HG03457 (cell line): ENCODE results near the gene CREBRF.
"Not testable (repeated sequence)": the region's sequence is repeated elsewhere in the genome, so short reads cannot be mapped to it uniquely, and the experiment has no call there.

Experiments
- ATAC-seq: cut with Tn5 transposase; IDR thresholded peaks from one replicate; pipeline ENCODE4 v1.9.1; 2021; ENCODE audit warnings: moderate number of reproducible peaks; ENCODE audit not compliant: unreplicated experiment

CREBRF gene

GRCh38 chr5:173076471-173076870 is 20.3 kb downstream of the CREBRF start:
- ATAC-seq: not testable (repeated sequence)

GRCh38 chr5:173078878-173079277 is 22.7 kb downstream of the CREBRF start:
- ATAC-seq: no peak

GRCh38 chr5:173089581-173089980 is 33.4 kb downstream of the CREBRF start:
- no peak for ATAC-seq

DNA sequence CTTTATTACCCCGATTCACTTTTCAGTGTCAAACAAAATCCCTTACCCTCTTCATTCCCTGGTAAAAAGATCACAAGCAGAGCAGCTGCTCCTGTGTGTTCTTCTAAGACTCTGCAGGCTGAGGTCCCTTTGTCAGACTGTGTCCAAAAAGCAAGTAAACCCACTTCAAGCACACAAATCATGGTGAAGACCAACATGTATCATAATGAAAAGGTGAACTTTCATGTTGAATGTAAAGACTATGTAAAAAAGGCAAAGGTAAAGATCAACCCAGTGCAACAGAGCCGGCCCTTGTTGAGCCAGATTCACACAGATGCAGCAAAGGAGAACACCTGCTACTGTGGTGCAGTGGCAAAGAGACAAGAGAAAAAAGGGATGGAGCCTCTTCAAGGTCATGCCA is 34.5 kb downstream of the CREBRF start:
- no peak for ATAC-seq

DNA sequence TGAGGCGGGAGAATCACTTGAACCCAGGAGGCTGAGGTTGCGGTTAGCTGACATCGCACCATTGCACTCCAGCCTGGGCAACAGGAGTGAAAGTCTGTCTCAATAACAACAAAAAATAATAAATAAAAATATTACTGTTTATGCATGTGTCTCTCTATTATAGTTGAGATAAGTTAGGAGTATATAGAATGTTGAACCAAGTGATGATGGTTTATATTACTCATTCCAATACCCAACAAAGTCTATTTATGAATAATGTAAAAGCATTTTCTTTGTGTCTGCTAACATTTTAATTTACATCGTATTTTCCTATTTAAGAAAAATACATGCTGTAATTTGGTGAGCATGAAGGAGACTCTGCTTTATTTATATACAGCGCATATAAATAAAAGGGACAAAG is 35.8 kb downstream of the CREBRF start:
- ATAC-seq: no peak

DNA sequence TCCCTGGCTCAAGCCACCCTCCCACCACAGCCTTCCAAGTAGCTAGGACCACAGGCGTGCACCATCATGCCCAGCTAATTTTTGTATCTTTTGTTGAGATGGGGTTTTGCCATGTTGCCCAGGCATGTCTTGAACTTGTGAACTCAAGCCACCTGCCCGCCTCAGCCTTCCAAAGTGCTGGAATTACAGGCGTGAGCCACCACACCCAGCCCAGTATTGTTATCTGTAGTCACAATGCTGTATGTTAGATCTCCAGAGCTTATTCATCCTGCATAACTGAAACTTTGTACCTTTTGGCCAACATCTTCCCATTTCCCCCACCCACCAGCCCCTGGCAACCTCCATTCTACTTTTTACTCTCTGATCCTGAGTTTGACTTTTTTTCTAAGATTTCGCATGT is 37.5 kb downstream of the CREBRF start:
- no peak for ATAC-seq

- no peak for ATAC-seq
These were observed 38.0 kb downstream of the CREBRF start for GRCh38 chr5:173094012-173094661.

DNA sequence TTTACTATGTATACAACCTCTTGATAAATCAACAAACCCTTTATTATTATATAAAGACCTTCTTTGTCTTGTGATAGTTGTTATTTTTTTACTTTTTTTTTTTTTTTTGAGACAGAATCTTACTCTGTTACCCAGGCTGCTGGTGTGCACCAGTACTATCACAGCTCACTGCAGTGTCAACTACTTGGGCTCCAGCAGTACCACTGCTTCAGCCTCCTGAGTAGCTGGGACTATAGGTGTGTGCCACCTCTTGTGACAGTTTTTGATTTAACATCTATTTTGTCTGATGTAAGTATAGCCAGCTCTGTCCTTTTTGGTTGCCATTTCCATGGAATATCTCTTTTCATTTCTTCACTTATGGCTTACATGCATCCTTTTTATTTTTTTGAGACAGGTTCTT is 42.6 kb downstream of the CREBRF start:
- no peak for ATAC-seq

GRCh38 chr5:173099461-173099860 is 43.3 kb downstream of the CREBRF start:
- no peak for ATAC-seq

DNA sequence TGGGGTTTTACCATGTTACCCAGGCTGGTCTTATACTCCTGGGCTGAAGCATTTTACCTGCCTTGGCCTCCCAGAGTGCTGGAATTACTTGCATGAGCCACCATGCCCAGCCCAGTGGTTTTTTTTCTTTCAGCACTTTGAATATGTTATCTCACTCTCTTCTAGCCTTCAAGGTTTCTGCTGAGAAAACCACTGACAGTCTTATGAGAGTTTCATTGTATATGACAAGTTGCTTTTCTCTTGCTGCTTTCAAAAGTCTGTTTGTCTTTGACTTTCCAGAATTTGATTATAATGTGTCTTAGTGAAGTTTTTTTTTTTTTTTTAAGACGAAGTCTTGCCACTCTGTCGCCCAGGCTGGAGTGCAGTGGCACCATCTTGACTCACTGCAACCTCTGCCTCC is 45.1 kb downstream of the CREBRF start:
- no peak for ATAC-seq

- ATAC-seq: no peak
These were observed 47.3 kb downstream of the CREBRF start for GRCh38 chr5:173103411-173103810.

GRCh38 chr5:173108914-173109313 is 52.8 kb downstream of the CREBRF start:
- ATAC-seq: no peak

GRCh38 chr5:173114536-173114935 is 58.4 kb downstream of the CREBRF start:
- ATAC-seq: no peak

DNA sequence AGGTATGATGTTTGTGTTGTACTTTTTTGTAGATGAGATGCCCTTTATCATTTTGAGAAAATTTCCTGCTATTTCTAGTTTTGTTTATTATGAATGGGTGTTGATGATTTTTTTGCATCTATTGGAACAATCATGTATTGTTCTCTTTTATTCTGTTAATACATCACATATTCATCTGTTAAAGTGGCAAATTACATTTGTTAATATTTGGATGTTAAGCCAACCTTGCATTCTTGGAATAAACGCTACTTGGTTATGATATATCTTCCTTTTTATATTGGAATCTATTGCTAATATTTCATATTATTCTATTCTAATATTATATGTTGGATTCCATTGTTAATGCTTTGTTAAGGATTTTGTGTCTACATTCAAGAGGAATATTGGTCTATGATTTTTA is 63.6 kb downstream of the CREBRF start:
- ATAC-seq: no peak

DNA sequence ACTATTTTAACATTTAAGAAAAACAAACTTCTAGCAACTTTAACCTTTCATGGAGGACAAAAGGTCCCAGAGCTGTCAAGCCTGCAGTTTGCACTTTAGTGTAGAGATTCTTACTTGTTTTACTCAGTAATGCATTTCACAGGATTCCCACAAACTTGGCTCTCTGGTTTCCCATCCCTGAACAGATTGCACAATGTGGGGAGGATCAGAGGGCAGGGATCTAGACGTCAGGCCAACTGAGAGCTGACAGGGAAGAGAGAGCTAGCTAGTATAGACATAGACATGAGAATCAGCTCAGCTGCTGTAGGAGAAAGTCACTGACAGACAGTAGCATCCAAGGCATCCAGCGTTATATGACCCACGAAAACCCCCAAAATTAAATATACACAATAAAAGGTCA is 67.3 kb downstream of the CREBRF start:
- ATAC-seq: no peak

DNA sequence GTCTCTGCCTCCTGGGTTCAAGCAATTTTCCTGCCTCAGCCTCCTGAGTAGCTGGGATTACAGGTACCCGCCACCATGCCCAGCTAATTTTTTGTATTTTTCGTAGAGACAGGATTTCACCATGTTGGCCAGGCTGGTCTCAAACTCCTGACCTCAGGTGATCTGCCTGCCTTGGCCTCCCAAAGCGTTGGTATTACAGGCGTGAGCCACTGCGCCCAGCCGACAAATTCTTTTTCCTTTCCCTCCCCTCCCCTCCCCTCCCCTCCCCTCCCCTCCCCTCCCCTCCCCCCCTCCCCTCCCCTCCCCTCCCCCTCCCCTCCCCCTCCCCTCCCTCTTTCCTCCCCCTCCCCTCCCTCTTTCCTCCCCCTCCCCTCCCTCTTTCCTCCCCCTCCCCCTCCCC is 76.0 kb downstream of the CREBRF start:
- ATAC-seq: not testable (repeated sequence)

- ATAC-seq: no peak
These were observed 82.6 kb downstream of the CREBRF start for GRCh38 chr5:173138707-173139106.

- ATAC-seq: no peak
These were observed 83.5 kb downstream of the CREBRF start for GRCh38 chr5:173139631-173140030.

DNA sequence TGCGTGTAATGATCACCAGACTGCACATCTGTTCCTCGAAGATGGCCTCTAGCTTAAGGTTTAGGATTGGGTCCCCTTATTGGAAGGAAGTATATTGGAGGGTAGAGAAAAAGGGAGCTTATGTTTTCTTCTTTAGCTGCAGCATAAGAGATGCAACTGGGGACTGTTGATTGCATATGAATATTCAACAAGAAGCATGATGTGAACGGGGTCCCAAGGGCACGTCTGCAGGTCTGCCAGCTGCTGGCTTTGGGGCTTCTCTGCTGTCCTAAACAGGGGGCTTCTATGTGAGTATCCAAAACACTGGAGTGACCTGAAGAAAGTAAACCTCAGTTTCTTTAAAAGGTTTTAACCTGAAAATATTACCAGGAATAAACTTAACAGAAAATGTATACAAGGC is 84.6 kb downstream of the CREBRF start:
- no peak for ATAC-seq

GRCh38 chr5:173143567-173143966 is 87.4 kb downstream of the CREBRF start:
- no peak for ATAC-seq

- ATAC-seq: peak; percentile 85
These were observed 88.3 kb downstream of the CREBRF start, which contains the start of gene BNIP1 for GRCh38 chr5:173144200-173145176. Gene BNIP1 (plus strand): TSS chr5:173144531. CDS start chr5:173144546, 15 bp downstream.

DNA sequence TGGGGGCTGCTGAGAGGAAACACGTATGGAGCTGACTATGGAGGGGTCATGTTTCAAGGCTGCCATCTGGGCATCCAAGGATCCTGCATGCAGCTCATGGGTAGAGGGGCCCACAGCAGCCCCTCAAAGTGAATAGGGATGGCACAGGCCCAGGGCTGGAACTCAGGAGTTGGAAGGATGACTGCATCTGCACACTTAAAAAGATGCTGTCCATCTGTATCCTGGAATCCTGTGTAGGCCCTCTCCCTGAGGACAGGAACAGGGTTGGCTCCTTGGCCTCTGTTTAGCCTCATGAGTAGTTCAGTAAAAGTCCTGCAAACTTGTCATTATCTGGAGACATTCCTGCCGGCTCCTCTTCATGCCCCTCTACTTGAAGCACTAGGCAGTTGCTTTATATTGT is 92.2 kb downstream of the CREBRF start:
- ATAC-seq: no peak
